ENCODE data around the gene FARS2. TPM values are rescaled to one million over a fixed set of nuclear protein-coding genes. Genes with fewer than 3 reads are reported as not detected.

The FARS2 gene
- polyA plus RNA-seq, 3 donors: 21.5 to 22.5 (median 21.5) TPM

- no peak for DNase-seq (ENCODE audit: low read depth in 3 of 3, low spot score in 2 of 3)
These were observed 232.5 kb downstream of the FARS2 start for GRCh38 chr6:5493806-5494205.

- DNase-seq (ENCODE audit: low read depth in 3 of 3, low spot score in 2 of 3): no peak
These were observed 236.7 kb downstream of the FARS2 start for GRCh38 chr6:5497896-5498578.

GRCh38 chr6:5498579-5498899 is 237.2 kb downstream of the FARS2 start:
- no peak for DNase-seq (ENCODE audit: low read depth in 3 of 3, low spot score in 2 of 3)

GRCh38 chr6:5499644-5500306 is 238.5 kb downstream of the FARS2 start:
- no peak for DNase-seq (ENCODE audit: low read depth in 3 of 3, low spot score in 2 of 3)

- DNase-seq (ENCODE audit: low read depth in 3 of 3, low spot score in 2 of 3): no peak
These were observed 240.5 kb downstream of the FARS2 start for GRCh38 chr6:5501837-5502236.

GRCh38 chr6:5504078-5504477 is 242.8 kb downstream of the FARS2 start:
- DNase-seq (ENCODE audit: low read depth in 3 of 3, low spot score in 2 of 3): no peak

- DNase-seq (ENCODE audit: low read depth in 3 of 3, low spot score in 2 of 3): no peak
These were observed 244.8 kb downstream of the FARS2 start for GRCh38 chr6:5506149-5506548.

- peak in 1 of 3 donors; percentile 27 for DNase-seq (ENCODE audit: low read depth in 3 of 3, low spot score in 2 of 3)
These were observed 245.3 kb downstream of the FARS2 start for GRCh38 chr6:5506597-5506996.

- peak in 1 of 3 donors; percentile 13 for DNase-seq (ENCODE audit: low read depth in 3 of 3, low spot score in 2 of 3)
These were observed 245.9 kb downstream of the FARS2 start for GRCh38 chr6:5507131-5507681.

- DNase-seq (ENCODE audit: low read depth in 3 of 3, low spot score in 2 of 3): no peak
These were observed 247.8 kb downstream of the FARS2 start for GRCh38 chr6:5509106-5509505.

- no peak for DNase-seq (ENCODE audit: low read depth in 3 of 3, low spot score in 2 of 3)
These were observed 249.2 kb downstream of the FARS2 start for GRCh38 chr6:5510331-5511133.

GRCh38 chr6:5511954-5512353 is 250.6 kb downstream of the FARS2 start:
- no peak for DNase-seq (ENCODE audit: low read depth in 3 of 3, low spot score in 2 of 3)

- DNase-seq (ENCODE audit: low read depth in 3 of 3, low spot score in 2 of 3): no peak
These were observed 251.1 kb downstream of the FARS2 start for GRCh38 chr6:5512422-5512821.

- no peak for DNase-seq (ENCODE audit: low read depth in 3 of 3, low spot score in 2 of 3)
These were observed 252.1 kb downstream of the FARS2 start for GRCh38 chr6:5513408-5513807.

- no peak for DNase-seq (ENCODE audit: low read depth in 3 of 3, low spot score in 2 of 3)
These were observed 253.0 kb downstream of the FARS2 start for GRCh38 chr6:5514353-5514752.

- no peak for DNase-seq (ENCODE audit: low read depth in 3 of 3, low spot score in 2 of 3)
These were observed 253.9 kb downstream of the FARS2 start for GRCh38 chr6:5515200-5515599.

GRCh38 chr6:5516036-5516435 is 254.7 kb downstream of the FARS2 start:
- DNase-seq (ENCODE audit: low read depth in 3 of 3, low spot score in 2 of 3): no peak

- DNase-seq (ENCODE audit: low read depth in 3 of 3, low spot score in 2 of 3): no peak
These were observed 256.5 kb downstream of the FARS2 start for GRCh38 chr6:5517796-5518195.

GRCh38 chr6:5518936-5519491 is 257.7 kb downstream of the FARS2 start:
- DNase-seq (ENCODE audit: low read depth in 3 of 3, low spot score in 2 of 3): no peak

- no peak for DNase-seq (ENCODE audit: low read depth in 3 of 3, low spot score in 2 of 3)
These were observed 259.5 kb downstream of the FARS2 start for GRCh38 chr6:5520796-5521195.

- no peak for DNase-seq (ENCODE audit: low read depth in 3 of 3, low spot score in 2 of 3)
These were observed 260.0 kb downstream of the FARS2 start for GRCh38 chr6:5521322-5521721.
